Esophagus squamous epithelium (tissue), 4 donors: ENCODE data around the gene RFXAP.

ENCODE experiments used
- CTCF ChIP-seq, 6 experiments: fragments of 450-650 bp in 4 of 6; fragments of 200-600 bp in 2 of 6; sonication (generic) in 2 of 6; IDR thresholded peaks; one replicate each; pipeline ENCODE4 v1.5.1; 2016 to 2019; ENCODE audit warnings: antibody characterized with exemption in 6 of 6, mild to moderate bottlenecking in 4 of 6, moderate library complexity in 4 of 6
- POLR2A ChIP-seq, 4 donors: fragments of 450-650 bp; IDR thresholded peaks; one replicate each; pipeline ENCODE4 v1.6.1; 2017; ENCODE audit warnings: antibody characterized with exemption in 4 of 4, mild to moderate bottlenecking in 4 of 4, moderate library complexity in 3 of 4

DNA sequence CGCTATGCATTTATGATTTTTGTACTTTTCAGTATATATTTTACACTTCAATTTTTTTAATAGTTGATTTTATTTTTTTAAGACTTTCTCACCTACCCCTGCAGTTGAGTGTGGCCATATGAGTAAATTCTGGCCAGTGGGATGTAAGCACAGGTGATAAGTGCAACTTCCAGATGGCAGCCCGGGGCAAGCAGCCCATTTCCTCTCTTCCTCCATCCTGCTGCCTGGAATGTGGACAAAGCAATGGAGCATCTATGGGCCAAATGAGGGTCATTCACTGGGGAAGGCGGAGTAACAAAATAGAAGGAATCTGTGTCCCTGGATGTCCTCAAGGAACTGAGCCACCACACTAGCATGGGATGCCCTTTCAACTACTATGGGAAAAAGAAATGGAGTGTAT is 12.3 kb downstream of the RFXAP start:
- no peak for TF ChIP-seq CTCF (IDR thresholded peaks at IDR 0.05)
- TF ChIP-seq POLR2A (IDR thresholded peaks at IDR 0.05) = no peak
